ENCODE results near the gene SRSF4. TPM values are rescaled to one million over a fixed set of nuclear protein-coding genes. Genes with fewer than 3 reads are reported as not detected.
A peak's percentile ranks its signal among the peaks of the same experiment; 100 is the strongest.

SRSF4 gene
- total RNA-seq, 6 experiments from 2014 or later, result 25.6 to 42.1 (median 33.0) TPM

DNA sequence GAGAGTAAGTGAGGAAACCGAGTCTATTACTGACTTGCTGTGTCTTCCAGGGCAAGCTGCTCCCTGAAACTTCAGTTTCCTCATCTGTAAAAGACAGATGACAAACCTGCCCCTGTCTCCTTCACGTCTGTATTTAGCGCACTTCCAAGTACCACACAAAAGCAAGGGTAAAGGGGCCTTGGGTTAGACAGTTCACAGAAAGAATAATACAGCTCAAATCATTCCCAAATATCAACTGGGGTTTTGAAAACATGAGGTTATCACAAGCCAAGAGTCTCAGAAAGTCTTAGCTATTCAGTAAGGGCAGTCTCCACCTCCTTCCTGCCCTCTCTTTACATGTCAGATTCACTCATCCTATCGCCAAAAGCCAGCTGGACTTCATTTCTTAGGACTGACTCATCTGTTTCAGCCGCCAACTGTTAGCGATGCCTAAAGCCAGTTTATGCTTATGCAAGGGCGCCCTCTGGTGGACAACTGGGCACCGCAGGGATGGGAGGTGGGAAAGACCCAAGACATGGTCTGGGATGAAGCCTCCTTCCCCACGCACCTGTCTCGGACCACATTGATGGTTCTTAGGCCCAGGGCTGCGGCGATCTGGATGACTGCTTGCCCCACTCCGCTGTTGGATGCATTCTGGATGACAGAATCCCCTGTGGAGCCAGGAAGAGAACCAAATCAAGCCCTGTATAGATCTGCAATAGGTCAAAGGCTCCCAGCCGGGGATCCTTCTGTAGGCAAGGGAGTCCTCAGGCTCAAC is 21.1 kb upstream of the SRSF4 start:
- no peaks in the 10 kb centered on the region for H3K27me3 ChIP-seq
- ATAC-seq (peak; percentile 95 to 99 (median 96)), DNase-seq (peak; percentile 91 to 93 (median 93))
- peak overlapping the region in 1 of 3 donors; percentile 29 for H3K27ac ChIP-seq
- 26% methylated on average over 8 of the region's 14 CpGs for WGBS (ENCODE audit: insufficient coverage, low coverage, low lambda C conversion rate, missing lambda C conversion rate)
- no peak overlapping the region for H3K4me3 ChIP-seq
- peaks cover 0 to 21% (median 2%) of the 10 kb centered on the region in 4 donors for H3K36me3 ChIP-seq
- TF ChIP-seq POLR2A (IDR thresholded peaks at IDR 0.05), result no peak
- TF ChIP-seq, protein P1, sequence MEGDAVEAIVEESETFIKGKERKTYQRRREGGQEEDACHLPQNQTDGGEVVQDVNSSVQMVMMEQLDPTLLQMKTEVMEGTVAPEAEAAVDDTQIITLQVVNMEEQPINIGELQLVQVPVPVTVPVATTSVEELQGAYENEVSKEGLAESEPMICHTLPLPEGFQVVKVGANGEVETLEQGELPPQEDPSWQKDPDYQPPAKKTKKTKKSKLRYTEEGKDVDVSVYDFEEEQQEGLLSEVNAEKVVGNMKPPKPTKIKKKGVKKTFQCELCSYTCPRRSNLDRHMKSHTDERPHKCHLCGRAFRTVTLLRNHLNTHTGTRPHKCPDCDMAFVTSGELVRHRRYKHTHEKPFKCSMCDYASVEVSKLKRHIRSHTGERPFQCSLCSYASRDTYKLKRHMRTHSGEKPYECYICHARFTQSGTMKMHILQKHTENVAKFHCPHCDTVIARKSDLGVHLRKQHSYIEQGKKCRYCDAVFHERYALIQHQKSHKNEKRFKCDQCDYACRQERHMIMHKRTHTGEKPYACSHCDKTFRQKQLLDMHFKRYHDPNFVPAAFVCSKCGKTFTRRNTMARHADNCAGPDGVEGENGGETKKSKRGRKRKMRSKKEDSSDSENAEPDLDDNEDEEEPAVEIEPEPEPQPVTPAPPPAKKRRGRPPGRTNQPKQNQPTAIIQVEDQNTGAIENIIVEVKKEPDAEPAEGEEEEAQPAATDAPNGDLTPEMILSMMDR (IDR thresholded peaks at IDR 0.05), result peak; percentile 96 to 99 (median 96)
- no peaks in the 10 kb centered on the region for H3K9me3 ChIP-seq
- H3K4me1 ChIP-seq, result peaks cover 0 to 6% (median 3%) of the 10 kb centered on the region in 4 donors
- intact Hi-C loops (cut with DNase I), result loop anchor here (5.0 to 10.0 kb wide), 2 partner anchors 318 to 320 kb away; no protein-coding TSS in a partner anchor

DNA sequence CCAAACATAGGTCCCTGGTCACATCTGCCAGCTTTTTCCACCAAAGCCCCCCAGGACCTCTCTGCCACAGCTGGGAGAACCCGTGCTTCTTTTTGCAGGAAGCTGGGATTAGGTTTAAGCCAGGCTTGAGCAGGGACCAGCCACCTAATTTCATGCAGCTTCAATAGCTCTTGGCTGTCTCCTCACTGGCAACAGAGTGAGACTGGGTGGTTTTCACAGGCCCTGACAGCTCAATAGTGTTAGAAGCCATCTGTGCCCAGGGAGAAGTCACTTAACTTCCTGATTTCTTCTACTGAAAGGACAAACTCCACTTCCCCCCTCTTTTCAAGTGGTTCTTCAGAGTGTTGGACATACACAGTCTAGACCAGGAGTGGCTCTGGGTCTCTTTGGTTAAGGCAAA is 20.4 kb upstream of the SRSF4 start:
- Histone ChIP-seq H3K4me3 (no peak overlapping the region), H3K9me3 (no peaks in the 10 kb centered on the region), H3K4me1 (peaks cover 0 to 6% (median 3%) of the 10 kb centered on the region in 4 donors), H3K36me3 (peaks cover 0 to 21% (median 2%) of the 10 kb centered on the region in 4 donors), H3K27me3 (no peaks in the 10 kb centered on the region), H3K27ac (peak overlapping the region in 1 of 3 donors; percentile 29)
- DNase-seq, result no peak
- ATAC-seq, result peak in 1 of 4 donors; percentile 16
- no CpG with 5 or more reads among the region's 1 CpG for WGBS (ENCODE audit: insufficient coverage, low coverage, low lambda C conversion rate, missing lambda C conversion rate)
- intact Hi-C loops (cut with DNase I), result loop anchor here (5.0 to 10.0 kb wide), 2 partner anchors 317 to 320 kb away; no protein-coding TSS in a partner anchor
- TF ChIP-seq, protein P1 (IDR thresholded peaks at IDR 0.05), result no peak
- no peak for TF ChIP-seq POLR2A (IDR thresholded peaks at IDR 0.05)

DNA sequence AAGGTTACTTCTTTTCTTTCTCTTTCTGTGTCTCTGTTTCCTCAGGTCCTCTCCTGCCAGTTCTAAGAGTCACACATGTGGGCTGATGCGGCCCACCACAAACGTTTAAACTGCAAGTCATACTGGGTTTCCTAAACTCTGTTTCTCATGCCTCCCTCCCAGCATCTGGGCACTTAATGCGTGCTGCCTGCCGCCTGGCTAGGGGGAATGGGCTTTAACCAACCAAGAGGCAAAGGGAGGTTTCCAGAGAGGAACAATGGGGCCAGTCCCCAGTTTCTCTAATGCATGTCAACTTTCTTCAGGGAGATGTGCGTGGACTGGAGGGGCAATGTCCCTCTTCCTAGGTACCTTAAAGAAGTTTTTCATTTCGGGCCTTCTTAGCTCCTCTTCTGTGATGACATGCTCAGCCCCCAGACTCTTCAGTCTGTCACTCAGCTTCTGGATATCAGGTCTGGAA is 19.9 kb upstream of the SRSF4 start:
- Histone ChIP-seq H3K36me3 (peaks cover 0 to 21% (median 2%) of the 10 kb centered on the region in 4 donors), H3K4me1 (peaks cover 0 to 7% (median 3%) of the 10 kb centered on the region in 4 donors), H3K27ac (no peak overlapping the region), H3K4me3 (no peak overlapping the region), H3K9me3 (no peaks in the 10 kb centered on the region), H3K27me3 (no peaks in the 10 kb centered on the region)
- ATAC-seq (no peak), DNase-seq (no peak)
- intact Hi-C loops (cut with DNase I), result loop anchor here (5.0 to 10.0 kb wide), 2 partner anchors 317 to 319 kb away; no protein-coding TSS in a partner anchor
- no peak for TF ChIP-seq POLR2A (IDR thresholded peaks at IDR 0.05)
- TF ChIP-seq, protein P1 (IDR thresholded peaks at IDR 0.05), result no peak
- WGBS (ENCODE audit: insufficient coverage, low coverage, low lambda C conversion rate, missing lambda C conversion rate), result 86% methylated on average over 6 of the region's 6 CpGs

DNA sequence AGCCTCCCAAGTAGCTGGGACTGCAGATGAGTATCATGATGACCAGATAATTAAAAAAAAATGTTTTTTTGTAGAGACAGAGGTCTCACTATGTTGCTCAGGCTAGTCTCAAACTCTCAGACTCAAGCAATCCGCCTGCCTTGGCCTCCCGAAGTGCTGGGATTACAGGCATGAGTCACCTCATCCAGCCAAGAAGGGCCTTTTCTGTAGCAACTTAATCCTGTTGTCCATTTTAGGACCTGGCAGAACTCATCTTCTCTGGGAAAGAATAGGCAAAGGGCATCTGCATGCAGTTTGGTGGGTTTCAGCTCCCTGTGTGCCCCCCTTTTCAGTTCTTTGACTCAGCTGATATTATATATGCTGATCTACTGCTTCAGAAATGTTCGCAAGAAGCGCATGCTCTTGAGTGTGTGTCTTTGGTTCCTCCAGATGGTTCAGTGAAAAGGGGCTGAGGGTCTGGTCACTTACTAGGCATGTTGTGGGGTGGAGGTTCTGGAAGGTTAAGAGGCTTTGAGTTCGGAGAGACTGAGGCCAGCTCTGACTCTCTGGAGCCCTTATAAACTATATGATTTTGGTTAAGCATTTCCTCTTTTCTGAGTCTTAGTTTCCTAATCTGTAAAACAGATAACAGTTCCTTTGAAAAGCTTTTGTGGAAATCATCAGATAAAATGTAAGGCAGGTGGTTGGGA is 19.4 kb upstream of the SRSF4 start:
- intact Hi-C loops (cut with DNase I), result loop anchor here (5.0 to 10.0 kb wide), 2 partner anchors 316 to 319 kb away; no protein-coding TSS in a partner anchor
- ATAC-seq, result no peak
- DNase-seq, result no peak
- no peaks in the 10 kb centered on the region for H3K27me3 ChIP-seq
- H3K36me3 ChIP-seq, result peaks cover 0 to 18% (median 2%) of the 10 kb centered on the region in 4 donors
- H3K4me3 ChIP-seq, result no peak overlapping the region
- no peaks in the 10 kb centered on the region for H3K9me3 ChIP-seq
- H3K27ac ChIP-seq, result no peak overlapping the region
- WGBS (ENCODE audit: insufficient coverage, low coverage, low lambda C conversion rate, missing lambda C conversion rate), result 92% methylated on average over 4 of the region's 5 CpGs
- TF ChIP-seq, protein P1 (IDR thresholded peaks at IDR 0.05), result no peak
- no peak for TF ChIP-seq POLR2A (IDR thresholded peaks at IDR 0.05)
- H3K4me1 ChIP-seq, result peaks cover 0 to 12% (median 5%) of the 10 kb centered on the region in 4 donors

Measured in right lobe of liver (tissue), 6 donors.